PC-3 (cell line): ENCODE data around the gene REEP1. TPM values are rescaled to one million over a fixed set of nuclear protein-coding genes. Genes with fewer than 3 reads are reported as not detected.
A peak's percentile ranks its signal among the peaks of the same experiment; 100 is the strongest.

Experiments used
- ATAC-seq: fragments of 200-7000 bp; cut with Tn5 transposase; 2 replicates; pipeline ENCODE4 v1.9.1; 2020; ENCODE audit warnings: mild to moderate bottlenecking, moderate library complexity
- BruUV-seq: library from RNA; stranded (reverse); fragments of 400-500 nt; replicated peaks from 2 replicates; lab custom pipeline; 2021; lab: Mats Ljungman, UMichigan
- CTCF ChIA-PET: fragments of 300-600 bp; sonication (Branson Sonifier 250); formaldehyde crosslinking; loops from one replicate; lab custom pipeline; 2022; ENCODE audit warnings: antibody characterized with exemption; lab: Charles Lee
- POLR2A ChIA-PET: fragments of 300-600 bp; sonication (Branson Sonifier 250); formaldehyde crosslinking; loops from one replicate; lab custom pipeline; 2022; ENCODE audit warnings: antibody characterized with exemption; ENCODE audit not compliant: unreplicated experiment; lab: Charles Lee
- DNase-seq: peaks from one replicate; pipeline ENCODE4 v3.0.0-alpha.2; 2015
- H2AFZ ChIP-seq: fragments of 300-600 bp; sonication (generic); 2 replicates; pipeline ENCODE4 v1.6.0; 2016; ENCODE audit warnings: antibody characterized with exemption, low read length
- H3F3A ChIP-seq: fragments of 300-600 bp; sonication (generic); one replicate; pipeline ENCODE4 v1.6.0; 2017; ENCODE audit warnings: antibody characterized with exemption, low read length, control low read depth, mild to moderate bottlenecking; ENCODE audit not compliant: unreplicated experiment
- H3K27ac ChIP-seq: fragments of 300-600 bp; sonication (generic); 2 replicates; pipeline ENCODE4 v1.5.1; 2016; ENCODE audit warnings: mild to moderate bottlenecking, low read length
- H3K27me3 ChIP-seq: fragments of 300-600 bp; sonication (generic); 2 replicates; pipeline ENCODE4 v1.6.1; 2016; ENCODE audit warnings: low read length, mixed read lengths
- H3K36me3 ChIP-seq: fragments of 300-600 bp; sonication (generic); 2 replicates; pipeline ENCODE4 v1.6.1; 2016; ENCODE audit warnings: low read depth, mixed run types, low read length, mixed read lengths
- H3K4me1 ChIP-seq: fragments of 300-600 bp; sonication (generic); 2 replicates; pipeline ENCODE4 v1.5.1; 2016; ENCODE audit warnings: low read length; ENCODE audit not compliant: insufficient read depth
- H3K4me2 ChIP-seq: fragments of 300-600 bp; sonication (generic); 2 replicates; pipeline ENCODE4 v1.6.0; 2016; ENCODE audit warnings: low read length
- H3K4me3 ChIP-seq: fragments of 300-600 bp; sonication (generic); 2 replicates; pipeline ENCODE4 v1.5.1; 2016; ENCODE audit warnings: mild to moderate bottlenecking, low read length, mixed read lengths
- H3K79me2 ChIP-seq: fragments of 300-600 bp; sonication (generic); 2 replicates; pipeline ENCODE4 v1.6.1; 2017; ENCODE audit warnings: low read length, mixed read lengths
- H3K9ac ChIP-seq: fragments of 300-600 bp; sonication (generic); 2 replicates; pipeline ENCODE4 v1.6.0; 2016; ENCODE audit warnings: mild to moderate bottlenecking, low read length
- H3K9me2 ChIP-seq: fragments of 300-600 bp; sonication (generic); replicated peaks from 2 replicates; pipeline ENCODE4 v1.6.1; 2016; ENCODE audit warnings: mixed run types, low read length, mixed read lengths
- H3K9me3 ChIP-seq: fragments of 300-600 bp; sonication (generic); 2 replicates; pipeline ENCODE4 v1.6.1; 2016; ENCODE audit warnings: low read length, mixed read lengths
- H4K20me1 ChIP-seq: fragments of 300-600 bp; sonication (generic); 2 replicates; pipeline ENCODE4 v1.6.1; 2016; ENCODE audit warnings: low read length, mixed read lengths
- CTCF ChIP-seq: fragments of 300-600 bp; sonication (generic); conservative IDR thresholded peaks from 2 replicates; pipeline ENCODE4 v1.5.1; 2017; ENCODE audit warnings: antibody characterized with exemption, low read depth, mild to moderate bottlenecking, low read length
- EZH2 ChIP-seq: fragments of 300-600 bp; sonication (generic); IDR thresholded peaks from one replicate; pipeline ENCODE4 v1.6.1; 2017; ENCODE audit warnings: antibody characterized with exemption, mild to moderate bottlenecking, low read length; ENCODE audit not compliant: unreplicated experiment
- EZH2phosphoT487 ChIP-seq: fragments of 300-600 bp; sonication (generic); IDR thresholded peaks from 2 replicates; pipeline ENCODE4 v1.6.1; 2018; ENCODE audit warnings: mild to moderate bottlenecking, antibody characterized with exemption, low read length, borderline replicate concordance
- intact Hi-C: fragments of 100-400 bp; cut with micrococcal nuclease; formaldehyde crosslinking; loops from 2 replicates; pipeline ENCODE4 v1.9.0; 2023
- total RNA-seq: library from RNA; depleted of rRNA; stranded (reverse); fragments of >200 nt; gene quantifications from 2 replicates; pipeline ENCODE4 v1.2.3, GENCODE V29; 2014

REEP1 gene
- total RNA-seq, 1 experiment from 2014 or later = not detected

DNA sequence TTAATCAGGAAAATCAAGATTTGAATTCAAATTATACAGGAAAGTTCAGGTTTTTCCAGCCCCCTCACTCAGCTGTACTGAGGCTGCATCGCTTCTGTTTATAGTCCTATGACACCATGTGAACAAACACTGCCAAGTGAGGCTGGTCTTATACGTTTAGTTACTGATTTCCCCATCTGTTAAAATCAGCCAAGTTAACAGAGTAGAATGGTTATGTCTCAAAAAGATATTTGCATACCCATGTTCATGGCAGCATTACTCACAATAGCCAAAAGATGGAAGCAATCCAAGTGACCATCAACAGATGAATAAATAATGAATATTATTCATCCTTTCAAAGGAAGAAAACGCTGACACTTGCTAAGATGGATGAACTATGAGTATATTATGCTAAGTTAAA is 43.8 kb downstream of the REEP1 start:
- ChIA-PET CTCF (no interaction called here), POLR2A (no interaction called here)
- no TSS peak for BruUV-seq
- Histone ChIP-seq H3K9ac (no peak overlapping the region), H4K20me1 (no peaks in the 10 kb centered on the region), H2AFZ (no peak overlapping the region), H3K4me3 (no peak overlapping the region), H3K79me2 (no peaks in the 10 kb centered on the region), H3K4me1 (no peaks in the 10 kb centered on the region), H3F3A (no peaks in the 10 kb centered on the region), H3K27ac (no peak overlapping the region), H3K27me3 (peaks cover 51% of the 10 kb centered on the region), H3K9me3 (no peaks in the 10 kb centered on the region), H3K36me3 (no peaks in the 10 kb centered on the region), H3K4me2 (no peak overlapping the region), H3K9me2 (no peaks in the 10 kb centered on the region)
- intact Hi-C loops = no loop called here
- no peak for TF ChIP-seq EZH2
- no peak for TF ChIP-seq CTCF
- no peak for TF ChIP-seq EZH2phosphoT487
- DNase-seq (peak; percentile 35), ATAC-seq (no peak)

DNA sequence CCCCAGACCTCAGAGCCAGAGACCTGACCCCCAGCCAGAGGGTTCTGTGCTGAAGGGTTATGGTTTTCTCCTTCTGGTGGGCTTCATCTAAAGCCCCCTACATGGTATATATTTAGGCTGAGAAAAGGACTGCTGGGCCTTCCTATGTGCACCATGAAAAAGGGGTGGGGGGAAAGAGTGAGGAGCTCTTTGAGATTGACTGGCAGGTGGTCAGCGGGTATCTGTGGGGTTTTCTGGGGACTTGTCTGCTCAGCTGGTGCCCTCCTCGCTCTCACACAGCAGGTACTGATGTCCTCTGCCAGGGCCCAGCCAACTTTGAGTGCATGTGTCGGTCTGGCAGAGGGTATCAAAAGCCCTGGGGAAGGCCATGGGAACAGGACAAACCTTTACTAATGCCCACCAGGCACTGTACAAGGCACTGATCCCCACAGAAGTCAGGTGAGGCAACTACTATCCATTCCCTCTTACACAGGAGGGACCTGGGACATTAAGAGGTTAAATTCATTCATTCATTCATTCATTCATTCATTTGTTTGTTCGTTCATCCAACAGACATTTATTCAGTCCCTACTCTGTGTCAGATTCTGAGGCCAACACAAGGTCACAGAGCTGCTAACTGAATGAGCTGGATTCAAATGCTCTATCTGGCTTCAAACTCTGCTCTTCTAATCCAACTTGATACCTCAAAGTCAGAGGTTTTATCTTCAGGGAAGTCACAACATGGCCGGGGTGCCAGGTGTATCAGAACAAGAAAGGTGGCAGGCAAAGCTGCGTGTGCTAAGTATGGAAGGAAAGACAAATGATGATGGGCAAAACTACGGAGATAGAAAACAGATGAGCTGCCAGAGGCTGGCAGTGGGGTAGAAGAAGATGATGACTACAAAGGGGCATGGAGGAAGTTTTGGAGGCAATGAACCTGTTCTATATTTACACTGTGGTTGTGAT is 44.6 kb downstream of the REEP1 start:
- ATAC-seq = no peak
- CTCF ChIA-PET = no interaction called here

More for the DNA sequence above, 44.6 kb downstream of the REEP1 start:
- Histone ChIP-seq H3K4me3 (no peak overlapping the region), H3K4me1 (no peaks in the 10 kb centered on the region), H3K79me2 (no peaks in the 10 kb centered on the region), H3F3A (no peaks in the 10 kb centered on the region), H2AFZ (no peak overlapping the region), H3K4me2 (no peak overlapping the region), H3K9me3 (no peaks in the 10 kb centered on the region), H3K27ac (no peak overlapping the region), H4K20me1 (no peaks in the 10 kb centered on the region), H3K9ac (no peak overlapping the region), H3K27me3 (peaks cover 53% of the 10 kb centered on the region), H3K36me3 (no peaks in the 10 kb centered on the region), H3K9me2 (no peaks in the 10 kb centered on the region)
- POLR2A ChIA-PET = interaction anchor here (0.6 kb wide), 1 partner anchor 62 kb away, joined by 3 read pairs; no protein-coding TSS in a partner anchor
- intact Hi-C loops = no loop called here
- TF ChIP-seq EZH2 = no peak
- TF ChIP-seq EZH2phosphoT487 = no peak
- TF ChIP-seq CTCF = no peak
- no TSS peak for BruUV-seq
- no peak for DNase-seq
